GM13976 (cell line): ENCODE data around the gene AR.

ENCODE experiments used
- DNase-seq: peaks from one replicate; pipeline ENCODE4 v3.0.0; 2012; ENCODE audit warnings: low spot score
- in situ Hi-C: fragments of 300-500 bp; cut with MboI; formaldehyde crosslinking; loops from one replicate; pipeline ENCODE4 v1.12.0; 2022; ENCODE audit warnings: low sequenced_read_pairs, mixed read lengths, inconsistent platforms; ENCODE audit not compliant: unreplicated experiment
- TF ChIP-seq, protein P1 (sequence below): IDR thresholded peaks from 2 replicates; pipeline ENCODE4 v1.5.1; 2012; ENCODE audit warnings: borderline replicate concordance, mild to moderate bottlenecking; ENCODE audit not compliant: insufficient read depth; ENCODE audit errors: extremely low read depth, missing control alignments, control extremely low read depth

AR gene

DNA sequence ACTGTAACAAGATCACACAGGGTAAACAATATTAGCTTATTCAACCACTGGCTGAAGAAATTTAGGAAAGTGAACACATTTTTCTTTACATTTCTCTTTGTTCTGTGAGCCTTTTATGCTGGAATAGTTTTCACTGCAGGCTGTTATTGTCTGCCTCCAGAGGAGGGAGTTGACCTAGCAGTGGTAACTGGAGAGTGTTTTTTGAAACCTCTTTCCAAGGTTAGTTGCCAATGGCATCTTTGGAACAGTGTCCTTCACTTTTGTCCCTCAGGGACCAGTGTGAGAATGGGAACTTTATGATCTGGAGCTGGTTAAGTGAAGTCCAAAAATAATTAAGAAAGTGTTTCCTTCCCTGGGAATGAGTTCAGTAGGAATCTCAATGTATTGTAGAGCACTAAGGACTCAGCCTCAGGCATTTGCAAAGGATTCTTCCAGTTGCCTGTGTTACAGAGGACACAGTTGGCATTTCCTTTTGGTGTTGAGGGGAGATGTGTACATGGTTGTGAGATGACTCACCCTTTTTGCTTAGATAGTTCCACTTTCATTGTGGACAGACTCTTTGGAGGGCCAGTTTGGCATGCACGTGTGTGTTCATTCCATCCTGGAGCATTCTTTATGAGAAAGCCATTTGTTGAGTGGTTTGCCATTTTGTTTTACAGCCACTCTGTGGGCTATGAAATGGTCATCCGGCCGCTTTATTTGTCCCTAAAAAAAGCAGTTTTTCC is 61.3 kb downstream of the AR start:
- no peak for DNase-seq
- in situ Hi-C loops: no loop called here
- TF ChIP-seq, protein P1, sequence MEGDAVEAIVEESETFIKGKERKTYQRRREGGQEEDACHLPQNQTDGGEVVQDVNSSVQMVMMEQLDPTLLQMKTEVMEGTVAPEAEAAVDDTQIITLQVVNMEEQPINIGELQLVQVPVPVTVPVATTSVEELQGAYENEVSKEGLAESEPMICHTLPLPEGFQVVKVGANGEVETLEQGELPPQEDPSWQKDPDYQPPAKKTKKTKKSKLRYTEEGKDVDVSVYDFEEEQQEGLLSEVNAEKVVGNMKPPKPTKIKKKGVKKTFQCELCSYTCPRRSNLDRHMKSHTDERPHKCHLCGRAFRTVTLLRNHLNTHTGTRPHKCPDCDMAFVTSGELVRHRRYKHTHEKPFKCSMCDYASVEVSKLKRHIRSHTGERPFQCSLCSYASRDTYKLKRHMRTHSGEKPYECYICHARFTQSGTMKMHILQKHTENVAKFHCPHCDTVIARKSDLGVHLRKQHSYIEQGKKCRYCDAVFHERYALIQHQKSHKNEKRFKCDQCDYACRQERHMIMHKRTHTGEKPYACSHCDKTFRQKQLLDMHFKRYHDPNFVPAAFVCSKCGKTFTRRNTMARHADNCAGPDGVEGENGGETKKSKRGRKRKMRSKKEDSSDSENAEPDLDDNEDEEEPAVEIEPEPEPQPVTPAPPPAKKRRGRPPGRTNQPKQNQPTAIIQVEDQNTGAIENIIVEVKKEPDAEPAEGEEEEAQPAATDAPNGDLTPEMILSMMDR: no peak

DNA sequence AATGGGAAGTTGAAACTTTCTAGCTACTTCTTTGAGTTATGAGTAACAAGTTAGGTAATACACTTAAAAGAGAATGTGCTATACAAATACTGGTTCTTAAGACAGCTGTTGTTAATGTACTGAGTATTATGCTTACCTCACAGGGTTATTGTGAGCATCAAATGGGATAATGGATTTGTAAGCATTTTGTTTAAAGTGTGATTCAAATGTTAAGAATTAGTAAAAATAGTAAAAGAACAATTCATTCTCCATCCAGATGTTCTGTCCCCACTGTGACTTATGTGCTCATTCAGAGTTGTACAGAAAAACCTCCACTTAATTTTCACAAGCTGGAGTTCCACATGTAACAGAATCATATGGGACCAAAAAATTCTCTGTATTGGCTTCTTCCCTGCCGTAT is 63.6 kb downstream of the AR start:
- in situ Hi-C loops: no loop called here
- no peak for DNase-seq
- TF ChIP-seq, protein P1: no peak

DNA sequence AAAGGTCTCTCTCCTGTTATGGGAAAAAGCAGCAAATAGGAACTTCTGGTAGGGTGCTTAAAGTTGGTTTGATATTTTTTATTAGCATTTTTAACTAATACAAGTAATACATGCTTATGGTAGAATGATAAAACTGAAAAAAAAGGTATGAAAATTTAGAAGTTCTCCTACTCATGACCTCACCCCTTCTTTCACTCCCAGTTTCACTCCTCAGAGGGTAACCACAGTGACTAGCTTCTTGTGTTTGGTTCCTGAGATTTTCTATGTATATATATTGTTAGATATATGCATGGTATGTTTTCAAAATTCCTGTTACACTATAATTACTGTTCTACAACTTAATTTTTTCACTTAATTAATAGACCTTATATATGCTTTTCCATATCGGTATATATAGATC is 66.5 kb downstream of the AR start:
- in situ Hi-C loops: no loop called here
- no peak for DNase-seq
- TF ChIP-seq, protein P1: no peak

DNA sequence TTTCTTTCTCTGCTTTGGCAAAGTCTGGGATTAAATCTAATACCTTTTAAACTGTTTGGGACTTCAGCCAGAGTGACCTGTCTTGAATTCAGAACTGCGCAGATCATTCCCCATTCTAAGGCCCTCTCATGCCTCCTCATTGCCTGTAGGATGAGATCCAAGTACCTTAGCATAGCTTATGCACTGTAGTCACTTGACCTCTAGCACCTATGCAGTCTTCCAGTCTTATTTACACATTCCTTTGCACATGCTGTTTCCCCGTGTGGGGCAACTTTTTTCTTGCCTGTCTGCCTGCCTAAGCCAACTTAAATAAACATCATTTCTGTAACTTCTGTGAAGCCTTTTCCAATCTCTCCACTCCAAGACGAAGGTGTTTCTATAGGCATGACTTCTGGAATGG is 68.4 kb downstream of the AR start:
- in situ Hi-C loops: no loop called here
- no peak for DNase-seq
- TF ChIP-seq, protein P1: no peak

DNA sequence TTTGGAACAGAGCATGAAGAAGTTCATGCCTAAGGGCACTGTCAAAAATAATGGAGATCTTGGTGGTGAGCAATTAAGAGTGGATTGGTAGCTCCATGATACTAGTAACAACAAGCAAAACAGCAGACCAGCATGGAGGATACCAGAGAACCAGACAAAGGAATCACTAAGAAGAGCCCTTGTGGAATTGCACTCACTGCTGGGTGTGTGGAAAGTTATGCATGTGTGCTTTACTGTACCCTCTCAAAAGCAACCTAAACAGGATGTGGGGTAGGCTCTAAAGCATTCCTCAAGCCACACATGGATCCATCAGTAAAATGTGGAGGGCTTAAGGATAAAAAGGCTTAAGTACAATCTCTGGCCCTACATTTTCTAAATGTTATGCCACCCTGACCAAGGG is 69.5 kb downstream of the AR start:
- in situ Hi-C loops: no loop called here
- TF ChIP-seq, protein P1: no peak
- DNase-seq: no peak

DNA sequence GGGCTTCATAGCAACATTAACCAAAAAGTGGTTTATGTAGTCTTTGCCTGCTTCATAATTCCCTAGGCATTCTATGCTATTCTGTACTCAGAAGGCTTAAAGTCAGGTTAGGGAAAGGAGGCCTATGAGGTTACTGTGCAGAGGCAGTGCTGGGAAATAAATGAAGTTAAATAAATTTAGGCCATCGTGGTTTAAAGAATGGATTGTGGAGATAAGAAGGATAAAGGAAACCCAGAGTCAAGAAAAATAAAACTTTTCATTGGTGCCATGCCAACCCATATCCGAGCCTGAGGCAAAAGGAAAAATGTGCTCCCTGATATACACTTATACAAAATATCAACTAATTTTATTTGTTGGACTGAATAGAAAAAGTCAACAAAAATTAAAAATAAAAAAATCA is 70.2 kb downstream of the AR start:
- DNase-seq: no peak
- TF ChIP-seq, protein P1: no peak
- in situ Hi-C loops: no loop called here
